SK-N-MC (cell line): ENCODE results near the gene AOX1.

ENCODE experiments used
- EZH2 ChIP-seq: fragments of 200-600 bp; sonication (generic); IDR thresholded peaks from one replicate; pipeline ENCODE4 v1.6.1; 2017; ENCODE audit warnings: antibody characterized with exemption
- POLR2AphosphoS5 ChIP-seq: IDR thresholded peaks from 2 replicates; pipeline ENCODE4 v1.6.1; 2012; ENCODE audit warnings: mild to moderate bottlenecking, low read depth, low read length, borderline replicate concordance

- no peak for TF ChIP-seq POLR2AphosphoS5
- TF ChIP-seq EZH2 = no peak
Measured at GRCh38 chr2:200540793-200541192, 45.0 kb upstream of the AOX1 start.
